HEK293 (cell line): ENCODE data around the gene BIRC5.
A peak's percentile ranks its signal among the peaks of the same experiment; 100 is the strongest.

ENCODE experiments used
- CTCF ChIA-PET: fragments of 350-600 bp; formaldehyde crosslinking; extraction: SDS; loops from one replicate; lab custom pipeline; 2021; ENCODE audit warnings: antibody characterized with exemption; lab: Yijun Ruan, JAX
- POLR2A ChIA-PET: fragments of 300-600 bp; formaldehyde crosslinking; extraction: SDS; loops from one replicate; lab custom pipeline; 2020; ENCODE audit warnings: antibody characterized with exemption, inconsistent platforms; lab: Yijun Ruan, JAX
- H3K27ac ChIP-seq: fragments of 200-500 bp; sonication (Bioruptor generic); 2 replicates; pipeline ENCODE4 v1.5.1; 2014; ENCODE audit warnings: low read depth, low read length, control low read depth, inconsistent platforms; ENCODE audit errors: extremely low read depth
- H3K36me3 ChIP-seq, 2 experiments: fragments of 200-500 bp in 1 of 2; sonication (Bioruptor generic) in 1 of 2; 1 replicate in 1 of 2; 2 replicates in 1 of 2; pipeline ENCODE4 v1.5.1; 2014 to 2017; ENCODE audit warnings: inconsistent platforms in 2 of 2, low read length in 2 of 2; ENCODE audit not compliant: control insufficient read depth in 2 of 2, insufficient read depth in 1 of 2
- H3K4me1 ChIP-seq: fragments of 200-500 bp; sonication (Bioruptor generic); 2 replicates; pipeline ENCODE4 v1.5.1; 2014; ENCODE audit warnings: mild to moderate bottlenecking, low read length, inconsistent platforms; ENCODE audit not compliant: control insufficient read depth, insufficient read depth
- H3K4me3 ChIP-seq: 2 replicates; pipeline ENCODE4 v1.5.1; 2011; ENCODE audit warnings: low read depth, mild to moderate bottlenecking, control low read depth, low read length, moderate library complexity
- H3K9me3 ChIP-seq: fragments of 200-500 bp; sonication (Bioruptor generic); 2 replicates; pipeline ENCODE4 v1.5.1; 2014; ENCODE audit warnings: low read depth, low read length, inconsistent platforms; ENCODE audit not compliant: control insufficient read depth, insufficient read depth
- EGR2 ChIP-seq: fragments of 450-650 bp; formaldehyde crosslinking; IDR thresholded peaks from 2 replicates; pipeline ENCODE4 v1.5.1; 2016; ENCODE audit warnings: low read depth, missing biosample characterization, missing genetic modification characterization
- KLF7 ChIP-seq: fragments of 450-650 bp; formaldehyde crosslinking; IDR thresholded peaks from 2 replicates; pipeline ENCODE4 v1.5.1; 2016; ENCODE audit warnings: missing biosample characterization, missing genetic modification characterization, borderline replicate concordance
- MYNN ChIP-seq: fragments of 450-650 bp; formaldehyde crosslinking; IDR thresholded peaks from 2 replicates; pipeline ENCODE4 v1.5.1; 2016; ENCODE audit warnings: missing biosample characterization, missing genetic modification characterization, borderline replicate concordance
- ZFHX2 ChIP-seq: fragments of 450-650 bp; formaldehyde crosslinking; conservative IDR thresholded peaks from 2 replicates; pipeline ENCODE4 v1.5.1; 2016; ENCODE audit warnings: missing biosample characterization, missing genetic modification characterization
- ZNF157 ChIP-seq: fragments of 450-650 bp; formaldehyde crosslinking; IDR thresholded peaks from 2 replicates; pipeline ENCODE4 v1.5.1; 2016; ENCODE audit warnings: missing biosample characterization, missing genetic modification characterization
- ZNF510 ChIP-seq: fragments of 450-650 bp; formaldehyde crosslinking; IDR thresholded peaks from 2 replicates; pipeline ENCODE4 v1.5.1; 2018; ENCODE audit warnings: mild to moderate bottlenecking, missing genetic modification characterization, missing biosample characterization; ENCODE audit not compliant: insufficient replicate concordance
- ZNF677 ChIP-seq: fragments of 450-650 bp; IDR thresholded peaks from 2 replicates; pipeline ENCODE4 v1.5.0; 2018; ENCODE audit warnings: missing biosample characterization, mild to moderate bottlenecking, missing genetic modification characterization, moderate library complexity
- ZSCAN23 ChIP-seq: fragments of 450-650 bp; formaldehyde crosslinking; IDR thresholded peaks from 2 replicates; pipeline ENCODE4 v1.5.1; 2016; ENCODE audit warnings: missing biosample characterization, missing genetic modification characterization
- TF ChIP-seq, protein P1 (sequence below): fragments of 450-650 bp; formaldehyde crosslinking; IDR thresholded peaks from 2 replicates; pipeline ENCODE4 v1.5.1; 2017; ENCODE audit warnings: missing biosample characterization, missing genetic modification characterization
- TF ChIP-seq, protein P2 (sequence below): fragments of 450-650 bp; formaldehyde crosslinking; IDR thresholded peaks from 2 replicates; pipeline ENCODE4 v1.5.1; 2016; ENCODE audit warnings: missing biosample characterization, missing genetic modification characterization
- TF ChIP-seq, protein P3 (sequence below): IDR thresholded peaks from 2 replicates; pipeline ENCODE4 v1.6.1; 2011; ENCODE audit warnings: mild to moderate bottlenecking, low read depth, low read length, borderline replicate concordance
- TF ChIP-seq, protein P4 (sequence below): fragments of 450-650 bp; formaldehyde crosslinking; IDR thresholded peaks from 2 replicates; pipeline ENCODE4 v1.5.1; 2016; ENCODE audit warnings: missing biosample characterization, missing genetic modification characterization, borderline replicate concordance
- TF ChIP-seq, protein P5 (sequence below): fragments of 450-650 bp; formaldehyde crosslinking; IDR thresholded peaks from 2 replicates; pipeline ENCODE4 v1.5.1; 2016; ENCODE audit warnings: missing biosample characterization, missing genetic modification characterization
- TF ChIP-seq, protein P6 (sequence below): fragments of 450-650 bp; formaldehyde crosslinking; IDR thresholded peaks from 2 replicates; pipeline ENCODE4 v1.5.1; 2017; ENCODE audit warnings: missing biosample characterization, mild to moderate bottlenecking, missing genetic modification characterization, moderate library complexity
- TF ChIP-seq, protein P7 (sequence below): fragments of 450-650 bp; formaldehyde crosslinking; IDR thresholded peaks from 2 replicates; pipeline ENCODE4 v1.5.1; 2016; ENCODE audit warnings: missing biosample characterization, missing genetic modification characterization

The BIRC5 gene

DNA sequence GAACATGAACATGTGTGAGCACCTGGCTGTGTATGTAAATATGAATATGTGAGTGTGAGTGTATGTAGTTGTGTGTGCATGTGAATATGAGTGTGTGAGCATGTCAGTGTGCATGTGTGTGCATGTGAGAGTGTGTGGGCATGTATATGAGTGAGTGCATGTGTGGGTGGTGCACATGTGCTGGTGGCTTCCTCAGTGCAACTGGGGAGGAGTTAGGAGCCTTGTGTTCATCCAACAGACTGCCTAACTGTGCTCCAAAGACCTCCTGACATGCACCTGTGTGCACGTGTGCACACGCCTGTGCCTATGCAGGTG lies 18.8 kb downstream of the BIRC5 start:
- POLR2A ChIA-PET, result no interaction called here
- Histone ChIP-seq H3K9me3 (no peaks in the 10 kb centered on the region), H3K4me3 (no peak overlapping the region), H3K27ac (no peak overlapping the region), H3K36me3 (no peaks in the 10 kb centered on the region), H3K4me1 (no peaks in the 10 kb centered on the region)
- TF ChIP-seq, protein P1, sequence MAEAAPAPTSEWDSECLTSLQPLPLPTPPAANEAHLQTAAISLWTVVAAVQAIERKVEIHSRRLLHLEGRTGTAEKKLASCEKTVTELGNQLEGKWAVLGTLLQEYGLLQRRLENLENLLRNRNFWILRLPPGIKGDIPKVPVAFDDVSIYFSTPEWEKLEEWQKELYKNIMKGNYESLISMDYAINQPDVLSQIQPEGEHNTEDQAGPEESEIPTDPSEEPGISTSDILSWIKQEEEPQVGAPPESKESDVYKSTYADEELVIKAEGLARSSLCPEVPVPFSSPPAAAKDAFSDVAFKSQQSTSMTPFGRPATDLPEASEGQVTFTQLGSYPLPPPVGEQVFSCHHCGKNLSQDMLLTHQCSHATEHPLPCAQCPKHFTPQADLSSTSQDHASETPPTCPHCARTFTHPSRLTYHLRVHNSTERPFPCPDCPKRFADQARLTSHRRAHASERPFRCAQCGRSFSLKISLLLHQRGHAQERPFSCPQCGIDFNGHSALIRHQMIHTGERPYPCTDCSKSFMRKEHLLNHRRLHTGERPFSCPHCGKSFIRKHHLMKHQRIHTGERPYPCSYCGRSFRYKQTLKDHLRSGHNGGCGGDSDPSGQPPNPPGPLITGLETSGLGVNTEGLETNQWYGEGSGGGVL (tag by site-specific recombination), result no peak
- TF ChIP-seq, protein P2, sequence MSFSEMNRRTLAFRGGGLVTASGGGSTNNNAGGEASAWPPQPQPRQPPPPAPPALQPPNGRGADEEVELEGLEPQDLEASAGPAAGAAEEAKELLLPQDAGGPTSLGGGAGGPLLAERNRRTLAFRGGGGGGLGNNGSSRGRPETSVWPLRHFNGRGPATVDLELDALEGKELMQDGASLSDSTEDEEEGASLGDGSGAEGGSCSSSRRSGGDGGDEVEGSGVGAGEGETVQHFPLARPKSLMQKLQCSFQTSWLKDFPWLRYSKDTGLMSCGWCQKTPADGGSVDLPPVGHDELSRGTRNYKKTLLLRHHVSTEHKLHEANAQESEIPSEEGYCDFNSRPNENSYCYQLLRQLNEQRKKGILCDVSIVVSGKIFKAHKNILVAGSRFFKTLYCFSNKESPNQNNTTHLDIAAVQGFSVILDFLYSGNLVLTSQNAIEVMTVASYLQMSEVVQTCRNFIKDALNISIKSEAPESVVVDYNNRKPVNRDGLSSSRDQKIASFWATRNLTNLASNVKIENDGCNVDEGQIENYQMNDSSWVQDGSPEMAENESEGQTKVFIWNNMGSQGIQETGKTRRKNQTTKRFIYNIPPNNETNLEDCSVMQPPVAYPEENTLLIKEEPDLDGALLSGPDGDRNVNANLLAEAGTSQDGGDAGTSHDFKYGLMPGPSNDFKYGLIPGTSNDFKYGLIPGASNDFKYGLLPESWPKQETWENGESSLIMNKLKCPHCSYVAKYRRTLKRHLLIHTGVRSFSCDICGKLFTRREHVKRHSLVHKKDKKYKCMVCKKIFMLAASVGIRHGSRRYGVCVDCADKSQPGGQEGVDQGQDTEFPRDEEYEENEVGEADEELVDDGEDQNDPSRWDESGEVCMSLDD (tag by site-specific recombination), result no peak
- TF ChIP-seq ZNF157 (tag by site-specific recombination), result no peak
- TF ChIP-seq, protein P3, sequence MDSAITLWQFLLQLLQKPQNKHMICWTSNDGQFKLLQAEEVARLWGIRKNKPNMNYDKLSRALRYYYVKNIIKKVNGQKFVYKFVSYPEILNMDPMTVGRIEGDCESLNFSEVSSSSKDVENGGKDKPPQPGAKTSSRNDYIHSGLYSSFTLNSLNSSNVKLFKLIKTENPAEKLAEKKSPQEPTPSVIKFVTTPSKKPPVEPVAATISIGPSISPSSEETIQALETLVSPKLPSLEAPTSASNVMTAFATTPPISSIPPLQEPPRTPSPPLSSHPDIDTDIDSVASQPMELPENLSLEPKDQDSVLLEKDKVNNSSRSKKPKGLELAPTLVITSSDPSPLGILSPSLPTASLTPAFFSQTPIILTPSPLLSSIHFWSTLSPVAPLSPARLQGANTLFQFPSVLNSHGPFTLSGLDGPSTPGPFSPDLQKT, result no peak
- TF ChIP-seq ZNF510 (tag by site-specific recombination), result no peak
- TF ChIP-seq, protein P4, sequence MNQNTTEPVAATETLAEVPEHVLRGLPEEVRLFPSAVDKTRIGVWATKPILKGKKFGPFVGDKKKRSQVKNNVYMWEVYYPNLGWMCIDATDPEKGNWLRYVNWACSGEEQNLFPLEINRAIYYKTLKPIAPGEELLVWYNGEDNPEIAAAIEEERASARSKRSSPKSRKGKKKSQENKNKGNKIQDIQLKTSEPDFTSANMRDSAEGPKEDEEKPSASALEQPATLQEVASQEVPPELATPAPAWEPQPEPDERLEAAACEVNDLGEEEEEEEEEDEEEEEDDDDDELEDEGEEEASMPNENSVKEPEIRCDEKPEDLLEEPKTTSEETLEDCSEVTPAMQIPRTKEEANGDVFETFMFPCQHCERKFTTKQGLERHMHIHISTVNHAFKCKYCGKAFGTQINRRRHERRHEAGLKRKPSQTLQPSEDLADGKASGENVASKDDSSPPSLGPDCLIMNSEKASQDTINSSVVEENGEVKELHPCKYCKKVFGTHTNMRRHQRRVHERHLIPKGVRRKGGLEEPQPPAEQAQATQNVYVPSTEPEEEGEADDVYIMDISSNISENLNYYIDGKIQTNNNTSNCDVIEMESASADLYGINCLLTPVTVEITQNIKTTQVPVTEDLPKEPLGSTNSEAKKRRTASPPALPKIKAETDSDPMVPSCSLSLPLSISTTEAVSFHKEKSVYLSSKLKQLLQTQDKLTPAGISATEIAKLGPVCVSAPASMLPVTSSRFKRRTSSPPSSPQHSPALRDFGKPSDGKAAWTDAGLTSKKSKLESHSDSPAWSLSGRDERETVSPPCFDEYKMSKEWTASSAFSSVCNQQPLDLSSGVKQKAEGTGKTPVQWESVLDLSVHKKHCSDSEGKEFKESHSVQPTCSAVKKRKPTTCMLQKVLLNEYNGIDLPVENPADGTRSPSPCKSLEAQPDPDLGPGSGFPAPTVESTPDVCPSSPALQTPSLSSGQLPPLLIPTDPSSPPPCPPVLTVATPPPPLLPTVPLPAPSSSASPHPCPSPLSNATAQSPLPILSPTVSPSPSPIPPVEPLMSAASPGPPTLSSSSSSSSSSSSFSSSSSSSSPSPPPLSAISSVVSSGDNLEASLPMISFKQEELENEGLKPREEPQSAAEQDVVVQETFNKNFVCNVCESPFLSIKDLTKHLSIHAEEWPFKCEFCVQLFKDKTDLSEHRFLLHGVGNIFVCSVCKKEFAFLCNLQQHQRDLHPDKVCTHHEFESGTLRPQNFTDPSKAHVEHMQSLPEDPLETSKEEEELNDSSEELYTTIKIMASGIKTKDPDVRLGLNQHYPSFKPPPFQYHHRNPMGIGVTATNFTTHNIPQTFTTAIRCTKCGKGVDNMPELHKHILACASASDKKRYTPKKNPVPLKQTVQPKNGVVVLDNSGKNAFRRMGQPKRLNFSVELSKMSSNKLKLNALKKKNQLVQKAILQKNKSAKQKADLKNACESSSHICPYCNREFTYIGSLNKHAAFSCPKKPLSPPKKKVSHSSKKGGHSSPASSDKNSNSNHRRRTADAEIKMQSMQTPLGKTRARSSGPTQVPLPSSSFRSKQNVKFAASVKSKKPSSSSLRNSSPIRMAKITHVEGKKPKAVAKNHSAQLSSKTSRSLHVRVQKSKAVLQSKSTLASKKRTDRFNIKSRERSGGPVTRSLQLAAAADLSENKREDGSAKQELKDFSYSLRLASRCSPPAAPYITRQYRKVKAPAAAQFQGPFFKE (tag by site-specific recombination), result no peak
- TF ChIP-seq EGR2, result peak; percentile 91
- TF ChIP-seq MYNN, result no peak
- no peak for TF ChIP-seq KLF7 (tag by site-specific recombination)
- TF ChIP-seq ZNF677, result no peak
- TF ChIP-seq, protein P5, sequence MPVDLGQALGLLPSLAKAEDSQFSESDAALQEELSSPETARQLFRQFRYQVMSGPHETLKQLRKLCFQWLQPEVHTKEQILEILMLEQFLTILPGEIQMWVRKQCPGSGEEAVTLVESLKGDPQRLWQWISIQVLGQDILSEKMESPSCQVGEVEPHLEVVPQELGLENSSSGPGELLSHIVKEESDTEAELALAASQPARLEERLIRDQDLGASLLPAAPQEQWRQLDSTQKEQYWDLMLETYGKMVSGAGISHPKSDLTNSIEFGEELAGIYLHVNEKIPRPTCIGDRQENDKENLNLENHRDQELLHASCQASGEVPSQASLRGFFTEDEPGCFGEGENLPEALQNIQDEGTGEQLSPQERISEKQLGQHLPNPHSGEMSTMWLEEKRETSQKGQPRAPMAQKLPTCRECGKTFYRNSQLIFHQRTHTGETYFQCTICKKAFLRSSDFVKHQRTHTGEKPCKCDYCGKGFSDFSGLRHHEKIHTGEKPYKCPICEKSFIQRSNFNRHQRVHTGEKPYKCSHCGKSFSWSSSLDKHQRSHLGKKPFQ (tag by site-specific recombination), result peak; percentile 73
- peak; percentile 94 for TF ChIP-seq ZFHX2 (tag by site-specific recombination)
- TF ChIP-seq, protein P6, sequence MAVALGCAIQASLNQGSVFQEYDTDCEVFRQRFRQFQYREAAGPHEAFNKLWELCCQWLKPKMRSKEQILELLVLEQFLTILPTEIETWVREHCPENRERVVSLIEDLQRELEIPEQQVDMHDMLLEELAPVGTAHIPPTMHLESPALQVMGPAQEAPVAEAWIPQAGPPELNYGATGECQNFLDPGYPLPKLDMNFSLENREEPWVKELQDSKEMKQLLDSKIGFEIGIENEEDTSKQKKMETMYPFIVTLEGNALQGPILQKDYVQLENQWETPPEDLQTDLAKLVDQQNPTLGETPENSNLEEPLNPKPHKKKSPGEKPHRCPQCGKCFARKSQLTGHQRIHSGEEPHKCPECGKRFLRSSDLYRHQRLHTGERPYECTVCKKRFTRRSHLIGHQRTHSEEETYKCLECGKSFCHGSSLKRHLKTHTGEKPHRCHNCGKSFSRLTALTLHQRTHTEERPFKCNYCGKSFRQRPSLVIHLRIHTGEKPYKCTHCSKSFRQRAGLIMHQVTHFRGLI (tag by site-specific recombination), result no peak
- TF ChIP-seq, protein P7, sequence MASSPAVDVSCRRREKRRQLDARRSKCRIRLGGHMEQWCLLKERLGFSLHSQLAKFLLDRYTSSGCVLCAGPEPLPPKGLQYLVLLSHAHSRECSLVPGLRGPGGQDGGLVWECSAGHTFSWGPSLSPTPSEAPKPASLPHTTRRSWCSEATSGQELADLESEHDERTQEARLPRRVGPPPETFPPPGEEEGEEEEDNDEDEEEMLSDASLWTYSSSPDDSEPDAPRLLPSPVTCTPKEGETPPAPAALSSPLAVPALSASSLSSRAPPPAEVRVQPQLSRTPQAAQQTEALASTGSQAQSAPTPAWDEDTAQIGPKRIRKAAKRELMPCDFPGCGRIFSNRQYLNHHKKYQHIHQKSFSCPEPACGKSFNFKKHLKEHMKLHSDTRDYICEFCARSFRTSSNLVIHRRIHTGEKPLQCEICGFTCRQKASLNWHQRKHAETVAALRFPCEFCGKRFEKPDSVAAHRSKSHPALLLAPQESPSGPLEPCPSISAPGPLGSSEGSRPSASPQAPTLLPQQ (tag by site-specific recombination), result no peak
- TF ChIP-seq ZSCAN23, result no peak
- CTCF ChIA-PET, result no interaction called here
